HL-60/S4 treated with retinoic acid at 250 ng/mL for 4 days and 3 days (cell line): Measurements from ENCODE around the gene TRAPPC12.

ENCODE experiments used
- in situ Hi-C: fragments of 300-500 bp; cut with MboI; formaldehyde crosslinking; loops from 2 replicates; pipeline ENCODE4 v1.7.0; 2022; ENCODE audit warnings: low sequenced_read_pairs

TRAPPC12 gene

DNA sequence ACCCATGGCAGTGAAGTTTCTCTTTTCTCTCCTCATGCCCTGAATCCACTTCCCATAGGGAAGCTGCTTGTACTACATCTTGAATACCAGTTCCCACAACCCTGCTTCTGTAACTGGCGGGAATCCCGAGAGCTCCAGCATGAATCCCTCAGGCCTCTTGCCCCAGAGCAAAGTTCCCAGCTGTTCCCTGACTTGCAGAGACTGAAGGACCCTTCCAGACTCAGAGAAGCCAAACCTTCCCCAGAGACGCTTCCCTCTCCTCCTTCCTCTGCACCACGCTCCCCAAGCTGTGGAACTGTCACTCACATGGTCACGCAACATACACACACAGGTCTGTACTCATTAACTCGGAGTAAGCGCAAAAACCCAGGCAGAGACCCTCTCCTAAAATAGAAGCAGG, 26.4 kb downstream of the TRAPPC12 start:
- in situ Hi-C loops: no loop called here

GRCh38 chr2:3406501-3406900, 27.0 kb downstream of the TRAPPC12 start:
- in situ Hi-C loops: no loop called here

DNA sequence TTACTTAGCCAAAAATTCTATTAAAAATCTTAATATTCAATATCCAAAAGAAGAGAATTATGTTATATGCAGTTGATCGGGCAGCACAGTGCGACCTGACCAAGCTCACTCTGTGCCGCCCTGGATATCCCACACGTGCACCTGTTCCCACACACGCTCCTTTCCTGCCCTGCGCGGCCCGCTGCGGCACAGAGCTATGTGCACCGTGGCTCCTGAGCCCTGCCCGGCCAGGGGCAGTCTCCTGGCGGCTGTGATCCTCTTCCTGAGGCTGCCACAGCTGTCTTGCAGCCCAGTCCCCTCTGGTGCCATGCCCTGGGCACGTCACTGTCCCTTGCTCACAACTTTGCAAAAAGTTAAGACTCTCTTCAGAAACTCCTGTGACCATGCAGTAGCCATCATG, 29.3 kb downstream of the TRAPPC12 start:
- in situ Hi-C loops: no loop called here

GRCh38 chr2:3409627-3410170, 30.2 kb downstream of the TRAPPC12 start:
- in situ Hi-C loops: no loop called here

DNA sequence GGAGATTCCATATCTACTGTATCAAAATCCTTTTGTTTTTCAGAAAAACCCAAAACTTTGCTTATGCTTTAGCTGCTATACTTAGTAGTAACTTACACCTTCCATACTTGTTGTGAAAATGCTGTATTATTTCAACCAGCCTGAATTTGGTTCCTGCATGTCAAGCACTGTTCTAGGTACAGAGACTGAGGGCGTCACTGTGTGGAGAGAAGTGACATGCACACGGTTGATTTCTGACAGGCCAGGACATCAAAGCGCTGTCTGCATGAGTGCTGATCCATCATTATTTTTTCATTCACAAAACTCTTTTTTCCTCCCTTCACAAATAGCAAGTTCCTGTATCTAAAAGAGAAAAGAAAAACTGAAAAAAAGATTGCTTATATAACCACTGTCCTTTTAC, 31.6 kb downstream of the TRAPPC12 start:
- in situ Hi-C loops: no loop called here

- in situ Hi-C loops: no loop called here
Measured at GRCh38 chr2:3413697-3414096, 34.2 kb downstream of the TRAPPC12 start.

- in situ Hi-C loops: no loop called here
Measured at GRCh38 chr2:3414133-3414860, 34.8 kb downstream of the TRAPPC12 start.

- in situ Hi-C loops: no loop called here
Measured at GRCh38 chr2:3418766-3419404, 39.4 kb downstream of the TRAPPC12 start.

GRCh38 chr2:3420076-3420768, 40.7 kb downstream of the TRAPPC12 start:
- in situ Hi-C loops: no loop called here

- in situ Hi-C loops: no loop called here
Measured at GRCh38 chr2:3420769-3421397, 41.4 kb downstream of the TRAPPC12 start.

- in situ Hi-C loops: no loop called here
Measured at GRCh38 chr2:3421580-3421979, 42.1 kb downstream of the TRAPPC12 start.

DNA sequence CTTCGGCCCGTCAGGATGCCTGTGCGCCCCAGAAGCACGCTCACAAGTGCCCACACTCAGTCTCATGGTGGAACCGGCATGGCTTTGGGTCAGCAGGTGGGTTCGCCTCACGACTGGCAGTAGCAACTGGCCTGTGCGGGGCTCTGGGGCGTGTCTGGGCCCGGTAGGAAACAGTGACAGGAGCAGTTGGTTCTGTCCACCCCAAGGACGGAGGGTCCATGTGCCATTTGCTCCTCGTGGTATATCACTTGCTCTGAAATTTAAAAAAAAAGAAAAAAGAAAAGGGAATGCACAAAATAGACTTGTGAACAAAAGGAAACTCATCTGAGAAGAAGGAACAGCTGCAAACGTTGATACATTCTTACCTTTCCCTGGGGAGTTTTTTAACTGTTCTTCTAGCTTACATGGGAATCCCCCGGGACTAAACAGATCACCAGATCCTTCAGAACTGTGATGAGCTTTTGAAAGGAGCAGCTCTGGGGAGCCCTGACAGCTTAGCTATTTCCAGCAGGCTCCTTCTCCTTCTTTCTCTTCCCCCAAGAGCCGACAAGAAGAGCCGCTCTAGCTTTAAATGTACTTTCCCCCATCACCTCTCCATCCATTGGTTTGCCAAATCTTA, 42.8 kb downstream of the TRAPPC12 start:
- in situ Hi-C loops: no loop called here

DNA sequence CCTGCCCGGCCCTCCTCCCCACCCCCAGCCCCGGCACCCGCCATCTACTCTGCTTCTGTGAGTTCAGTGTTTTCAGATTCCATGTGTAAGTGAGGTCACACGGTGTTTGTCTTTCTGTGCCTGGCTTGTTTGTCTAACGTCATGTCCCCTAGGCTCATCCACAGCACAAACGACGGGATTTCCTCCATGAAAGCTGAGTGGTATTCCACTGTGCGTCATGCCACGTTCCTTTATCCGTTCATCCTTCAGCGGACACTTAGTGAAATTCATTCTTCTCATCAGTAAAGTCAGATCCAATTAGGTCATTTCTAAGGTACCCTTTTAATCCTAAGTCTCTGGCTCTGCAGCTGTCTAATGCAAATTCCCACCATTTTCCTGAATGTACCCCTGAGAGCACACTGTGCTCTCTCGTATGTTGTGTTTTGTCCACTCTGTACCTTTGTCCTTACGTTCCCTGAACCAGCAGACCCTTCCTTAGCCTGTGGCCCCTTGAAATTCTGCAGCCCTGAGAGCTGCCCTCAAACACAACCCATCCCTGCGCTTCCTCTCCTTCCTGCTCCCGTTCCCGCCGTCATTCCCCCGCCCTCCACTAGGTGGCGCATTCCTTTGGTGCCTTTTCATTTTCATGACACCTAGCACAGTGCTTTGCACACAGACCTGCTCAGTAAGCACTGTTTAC, 44.1 kb downstream of the TRAPPC12 start:
- in situ Hi-C loops: no loop called here

DNA sequence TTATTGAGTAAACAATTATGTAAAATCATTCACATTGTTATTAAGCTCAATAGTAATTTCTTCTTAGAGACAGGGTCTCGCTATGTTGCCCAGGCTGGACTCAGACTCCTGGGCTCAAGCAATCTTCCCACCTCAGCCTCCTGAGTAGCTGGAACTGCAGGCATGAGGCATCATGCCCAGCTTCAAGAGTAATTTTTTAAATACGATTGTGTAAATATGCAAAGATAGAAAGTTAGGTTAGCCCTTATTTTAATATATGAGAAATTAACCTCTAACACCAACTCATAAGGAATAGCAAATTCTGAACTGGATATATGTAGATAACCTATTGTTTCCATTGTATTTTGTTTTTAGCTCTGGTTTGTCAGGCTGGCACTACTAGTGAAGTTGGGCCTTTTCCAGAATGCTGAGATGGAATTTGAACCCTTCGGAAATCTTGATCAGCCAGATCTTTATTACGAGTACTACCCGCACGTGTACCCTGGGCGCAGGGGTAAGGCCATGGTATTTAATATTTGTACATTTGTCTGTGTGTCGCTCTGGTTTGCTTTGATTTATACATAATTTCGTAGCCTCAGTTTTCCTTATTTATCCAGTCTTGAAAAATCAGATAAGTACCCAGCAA, 44.8 kb downstream of the TRAPPC12 start:
- in situ Hi-C loops: no loop called here

DNA sequence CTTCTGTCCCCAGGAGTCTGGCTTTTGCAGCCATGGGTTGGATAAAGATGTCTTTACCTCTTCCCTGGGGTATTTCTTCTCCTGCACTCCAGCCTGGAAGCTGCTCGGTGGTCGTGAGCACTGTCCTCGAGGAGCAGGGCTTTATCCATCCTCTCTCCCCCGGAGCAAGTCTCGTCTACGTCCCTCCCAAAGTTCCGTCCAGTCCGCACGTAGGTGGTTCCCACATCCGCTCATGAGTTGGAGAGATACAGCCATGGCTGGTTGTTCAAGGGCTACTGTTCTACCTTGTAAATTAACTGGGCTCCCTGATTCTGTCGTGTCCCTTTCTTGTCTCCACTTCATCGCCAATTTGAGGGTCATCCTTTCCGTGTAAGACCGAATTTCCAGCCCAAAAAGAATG, 47.1 kb downstream of the TRAPPC12 start:
- in situ Hi-C loops: no loop called here

GRCh38 chr2:3427272-3427671, 47.8 kb downstream of the TRAPPC12 start:
- in situ Hi-C loops: no loop called here

DNA sequence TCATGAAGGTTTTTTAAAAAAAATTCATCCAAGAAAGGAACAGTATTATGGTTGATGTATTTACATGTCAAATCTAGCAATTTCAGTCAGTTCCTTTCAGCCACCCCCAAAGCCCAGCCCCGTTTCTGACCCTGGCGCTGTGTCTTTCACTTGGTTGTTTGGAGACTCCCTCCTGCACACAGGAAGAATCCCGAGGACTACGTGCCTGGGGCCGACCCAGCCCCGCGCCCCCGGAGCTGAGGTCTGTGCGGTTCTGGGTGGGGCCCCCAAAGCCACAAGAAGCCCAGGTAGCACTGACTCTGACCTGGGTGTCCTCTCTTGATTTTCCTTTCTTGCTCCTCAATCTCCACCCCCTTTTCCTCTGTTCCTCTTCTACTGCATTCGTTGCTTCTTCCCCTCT, 49.1 kb downstream of the TRAPPC12 start:
- in situ Hi-C loops: no loop called here

DNA sequence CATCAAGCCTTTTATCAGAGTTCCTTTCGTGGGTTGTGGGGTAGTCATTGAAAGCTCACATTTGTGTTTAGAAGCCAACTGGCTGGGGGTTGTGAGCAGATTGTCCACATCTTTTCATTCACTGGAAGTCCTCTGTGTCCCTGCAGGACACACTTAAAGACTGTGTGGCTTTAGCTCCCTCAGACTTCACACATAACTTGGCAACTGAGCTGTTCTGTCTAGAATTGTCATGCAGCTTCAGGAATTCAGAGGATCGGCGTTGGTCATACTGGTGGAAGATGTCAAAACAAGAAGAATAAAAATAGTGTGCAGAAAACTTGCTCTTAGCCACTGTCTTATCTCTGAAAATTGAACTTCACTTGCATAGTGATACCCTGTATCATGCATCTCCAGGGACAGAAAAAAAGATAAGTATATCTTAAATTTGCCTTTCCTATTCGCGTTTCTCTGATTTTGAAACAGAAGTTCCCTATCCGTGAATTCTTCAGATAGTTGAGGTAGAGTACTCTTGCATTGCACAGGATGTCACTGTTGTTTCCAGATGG, 49.6 kb downstream of the TRAPPC12 start:
- in situ Hi-C loops: no loop called here

DNA sequence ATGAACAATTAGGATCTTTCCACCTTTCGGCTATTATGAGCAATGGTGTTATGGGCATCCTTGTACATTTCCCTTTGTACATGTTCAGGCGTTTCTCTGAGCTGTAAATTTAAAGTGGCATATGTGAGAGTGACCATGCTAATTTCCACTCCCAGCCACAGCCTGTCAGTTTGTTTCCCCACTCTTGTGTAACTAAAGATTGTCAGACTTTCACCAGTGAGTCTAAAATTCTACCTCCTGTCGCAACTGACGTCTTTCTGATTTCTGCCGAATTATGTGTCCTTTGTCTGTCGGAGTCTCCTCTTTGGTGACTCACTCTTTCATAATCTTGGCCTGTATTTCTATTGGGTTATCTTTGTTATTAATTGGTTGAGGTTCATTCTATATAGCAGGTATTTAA, 50.7 kb downstream of the TRAPPC12 start:
- in situ Hi-C loops: no loop called here
